Rectal smooth muscle tissue (tissue), 1 donor: ENCODE results near the gene LMTK3.
"Not testable (repeated sequence)": the region's sequence is repeated elsewhere in the genome, so short reads cannot be mapped to it uniquely, and the experiment has no call there.

Experiments used
- H3K27ac ChIP-seq: one replicate; pipeline ENCODE4 v1.7.0; 2013; ENCODE audit warnings: low read depth, low read length, inconsistent platforms
- H3K27me3 ChIP-seq: one replicate; pipeline ENCODE4 v1.7.0; 2013; ENCODE audit warnings: low read length; ENCODE audit not compliant: control insufficient read depth, insufficient read depth
- H3K36me3 ChIP-seq: one replicate; pipeline ENCODE4 v1.7.0; 2013; ENCODE audit warnings: low read length; ENCODE audit not compliant: control insufficient read depth, insufficient read depth
- H3K4me1 ChIP-seq: one replicate; pipeline ENCODE4 v1.7.0; 2013; ENCODE audit warnings: low read length; ENCODE audit not compliant: control insufficient read depth, insufficient read depth
- H3K4me3 ChIP-seq: one replicate; pipeline ENCODE4 v1.7.0; 2013; ENCODE audit warnings: low read length
- H3K9ac ChIP-seq: one replicate; pipeline ENCODE4 v1.7.0; 2013; ENCODE audit warnings: low read length

Gene LMTK3

DNA sequence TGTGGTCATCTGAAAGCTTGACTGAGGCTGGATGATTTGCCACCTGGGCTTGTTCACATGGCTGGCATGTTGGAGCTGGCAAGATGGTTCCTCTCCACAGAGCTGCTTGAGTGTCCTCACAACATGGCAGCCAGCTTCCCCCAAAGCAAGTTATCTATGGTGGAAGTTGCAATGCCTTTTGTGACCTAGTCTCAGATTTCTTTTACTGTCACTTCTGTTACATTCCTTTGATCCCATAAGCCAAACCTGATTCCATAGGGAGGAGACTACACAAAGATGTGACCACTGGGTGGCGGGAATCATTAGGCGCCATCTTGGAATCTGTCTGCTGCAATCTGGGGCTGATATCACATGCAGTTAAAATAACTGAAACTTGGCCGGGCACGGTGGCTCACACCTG, 17.5 kb upstream of the LMTK3 start:
- H3K27me3 ChIP-seq, result no peaks in the 10 kb centered on the region
- no peak overlapping the region for H3K9ac ChIP-seq
- H3K4me3 ChIP-seq, result no peak overlapping the region
- H3K4me1 ChIP-seq, result no peaks in the 10 kb centered on the region
- no peaks in the 10 kb centered on the region for H3K36me3 ChIP-seq
- H3K27ac ChIP-seq, result no peak overlapping the region

DNA sequence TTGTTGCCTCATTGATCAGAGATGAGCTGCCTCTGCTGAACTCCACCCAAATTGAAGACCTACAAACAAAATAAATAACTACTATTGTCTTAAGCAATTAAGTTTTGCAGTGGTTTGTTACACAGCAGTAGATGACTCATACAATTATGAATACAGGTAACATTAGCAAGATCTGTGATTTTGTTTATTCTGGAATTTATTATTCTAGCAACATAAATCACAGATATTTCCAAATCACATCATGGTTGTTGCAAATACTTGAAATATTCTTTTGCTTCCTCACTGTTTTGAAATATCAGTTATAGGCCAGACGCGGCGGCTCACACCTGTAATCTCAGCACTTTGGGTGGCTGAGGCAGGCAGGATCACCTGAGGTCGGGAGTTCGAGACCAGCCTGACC, 13.1 kb upstream of the LMTK3 start:
- H3K27ac ChIP-seq, result no peak overlapping the region
- H3K4me3 ChIP-seq, result no peak overlapping the region
- H3K9ac ChIP-seq, result no peak overlapping the region
- H3K4me1 ChIP-seq, result no peaks in the 10 kb centered on the region
- no peaks in the 10 kb centered on the region for H3K36me3 ChIP-seq
- H3K27me3 ChIP-seq, result no peaks in the 10 kb centered on the region

DNA sequence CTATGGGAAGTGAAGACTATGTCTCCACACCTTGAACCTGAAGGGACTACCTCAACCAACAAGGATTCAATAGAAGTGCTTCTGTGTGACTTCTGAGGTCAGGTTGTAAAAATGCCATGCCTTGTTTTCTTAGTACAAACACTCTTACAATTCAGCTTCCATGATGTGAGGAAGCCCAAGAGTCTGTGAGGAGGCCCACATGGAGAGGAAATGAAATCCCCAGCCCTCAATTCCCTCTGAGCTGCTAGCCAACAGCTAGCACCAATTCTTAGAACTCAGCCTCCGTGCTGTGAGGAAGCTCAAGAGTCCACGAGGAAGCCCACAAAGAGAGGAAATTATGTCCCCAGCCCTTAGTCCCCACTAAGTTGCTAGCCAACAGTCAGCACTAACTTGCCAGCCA, 12.6 kb upstream of the LMTK3 start:
- no peaks in the 10 kb centered on the region for H3K4me1 ChIP-seq
- no peaks in the 10 kb centered on the region for H3K36me3 ChIP-seq
- H3K27ac ChIP-seq, result no peak overlapping the region
- H3K27me3 ChIP-seq, result no peaks in the 10 kb centered on the region
- H3K9ac ChIP-seq, result no peak overlapping the region
- H3K4me3 ChIP-seq, result no peak overlapping the region

DNA sequence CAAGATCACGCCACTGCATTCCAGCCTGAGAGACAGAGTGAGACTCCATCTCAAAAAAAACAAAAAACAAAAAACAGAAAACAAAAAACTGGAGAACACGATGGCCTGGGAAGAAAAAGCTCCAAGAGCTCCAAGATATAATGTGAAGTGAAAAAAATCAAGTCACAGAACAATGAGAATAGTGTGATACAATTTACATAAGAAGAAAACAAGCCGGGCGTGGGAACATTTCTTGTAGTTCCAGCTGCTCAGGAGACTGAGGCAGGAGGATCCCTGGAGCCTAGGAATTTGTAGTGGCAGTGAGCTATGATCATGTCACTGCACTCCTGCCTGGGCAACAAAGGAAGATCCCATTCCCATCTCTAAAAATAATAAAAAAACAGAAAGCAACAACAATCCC, 8.5 kb upstream of the LMTK3 start:
- H3K27me3 ChIP-seq, result no peaks in the 10 kb centered on the region
- H3K27ac ChIP-seq, result no peak overlapping the region
- no peaks in the 10 kb centered on the region for H3K4me1 ChIP-seq
- no peak overlapping the region for H3K9ac ChIP-seq
- no peaks in the 10 kb centered on the region for H3K36me3 ChIP-seq
- no peak overlapping the region for H3K4me3 ChIP-seq

DNA sequence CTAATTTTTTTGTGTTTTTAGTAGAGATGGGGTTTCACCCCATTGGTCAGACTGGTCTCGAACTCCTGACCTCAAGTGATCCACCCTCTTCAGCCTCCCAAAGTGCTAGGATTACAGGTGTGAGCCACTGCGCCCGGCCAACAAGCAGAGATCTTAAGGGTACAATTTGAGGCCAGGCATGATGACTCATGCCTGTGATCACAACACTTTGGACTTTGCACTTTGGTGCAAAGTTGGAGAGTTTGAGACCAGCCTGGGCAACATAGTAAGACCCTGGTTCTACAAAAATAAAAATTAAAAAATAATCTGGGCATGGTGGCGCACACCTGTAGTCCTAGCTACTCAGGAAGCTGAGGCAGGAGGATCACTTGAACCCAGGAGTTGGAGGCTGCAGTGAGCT, 7.8 kb upstream of the LMTK3 start:
- H3K4me1 ChIP-seq, H3K4me3 ChIP-seq, H3K27me3 ChIP-seq, H3K36me3 ChIP-seq, H3K27ac ChIP-seq, H3K9ac ChIP-seq: not testable (repeated sequence)

DNA sequence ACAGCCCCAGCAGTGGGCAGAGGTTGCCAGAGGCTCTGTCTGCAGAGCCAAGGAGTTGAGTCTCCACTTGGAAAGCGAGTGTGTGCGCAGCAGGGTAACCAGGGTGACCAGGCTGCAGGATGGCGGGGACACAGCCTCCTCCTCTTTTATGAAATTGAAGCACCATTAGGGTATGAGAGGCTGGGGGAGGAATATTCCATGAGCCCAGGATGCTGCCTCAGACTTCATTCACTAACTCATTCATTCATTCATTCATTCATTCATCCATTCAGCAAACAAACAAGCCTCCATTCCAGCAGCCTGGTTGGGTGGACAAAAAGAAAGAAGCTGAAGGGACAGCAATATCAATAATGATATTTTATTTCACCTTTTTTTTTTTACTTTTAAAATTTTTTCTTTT, 6.6 kb upstream of the LMTK3 start:
- Histone ChIP-seq H3K4me3 (no peak overlapping the region), H3K9ac (no peak overlapping the region), H3K27me3 (peaks cover 3% of the 10 kb centered on the region)

DNA sequence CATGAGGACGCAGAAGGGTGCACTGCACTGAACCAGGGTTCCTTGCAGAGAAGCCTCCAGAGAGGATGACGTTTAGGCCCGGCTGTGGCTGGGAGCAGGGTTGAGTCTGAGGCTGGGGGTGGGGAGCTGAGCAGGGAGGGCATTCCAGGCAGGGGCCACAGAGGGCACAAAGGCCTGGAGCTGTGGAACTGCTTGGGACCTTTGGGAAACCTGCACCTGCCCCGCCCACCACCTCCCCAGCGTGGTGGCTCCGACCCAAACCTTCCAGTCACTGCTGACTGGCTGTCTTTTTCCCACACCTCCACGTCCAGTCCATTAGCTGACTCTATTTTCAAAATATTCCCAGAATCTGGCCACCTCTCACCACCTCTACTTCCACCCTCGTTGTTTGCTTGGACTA, 4.9 kb upstream of the LMTK3 start:
- Histone ChIP-seq H3K27ac (no peak overlapping the region), H3K9ac (no peak overlapping the region), H3K4me3 (no peak overlapping the region), H3K27me3 (peaks cover 11% of the 10 kb centered on the region), H3K36me3 (no peaks in the 10 kb centered on the region), H3K4me1 (no peaks in the 10 kb centered on the region)

More for the DNA sequence above, 6.6 kb upstream of the LMTK3 start:
- Histone ChIP-seq H3K4me1 (no peaks in the 10 kb centered on the region), H3K27ac (no peak overlapping the region), H3K36me3 (no peaks in the 10 kb centered on the region)

DNA sequence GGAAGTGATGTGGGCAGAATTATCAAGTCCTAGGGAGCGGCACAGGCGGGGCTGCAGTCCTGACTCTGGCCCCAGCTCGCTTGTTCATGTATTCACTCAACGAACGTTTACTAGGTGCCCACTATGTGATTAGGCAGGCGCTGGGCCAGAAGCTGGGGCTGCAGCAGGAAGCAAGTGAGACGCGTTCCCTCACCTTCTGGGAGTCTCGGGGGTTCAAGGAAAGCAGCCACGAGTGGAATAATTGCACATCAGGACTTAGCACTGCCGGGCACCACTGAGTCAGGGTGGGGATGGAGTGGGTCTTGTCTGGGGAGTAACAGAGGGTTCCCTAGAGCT, 2.5 kb upstream of the LMTK3 start:
- Histone ChIP-seq H3K27me3 (peaks cover 11% of the 10 kb centered on the region), H3K9ac (no peak overlapping the region), H3K4me1 (no peaks in the 10 kb centered on the region), H3K4me3 (no peak overlapping the region), H3K27ac (no peak overlapping the region), H3K36me3 (no peaks in the 10 kb centered on the region)

DNA sequence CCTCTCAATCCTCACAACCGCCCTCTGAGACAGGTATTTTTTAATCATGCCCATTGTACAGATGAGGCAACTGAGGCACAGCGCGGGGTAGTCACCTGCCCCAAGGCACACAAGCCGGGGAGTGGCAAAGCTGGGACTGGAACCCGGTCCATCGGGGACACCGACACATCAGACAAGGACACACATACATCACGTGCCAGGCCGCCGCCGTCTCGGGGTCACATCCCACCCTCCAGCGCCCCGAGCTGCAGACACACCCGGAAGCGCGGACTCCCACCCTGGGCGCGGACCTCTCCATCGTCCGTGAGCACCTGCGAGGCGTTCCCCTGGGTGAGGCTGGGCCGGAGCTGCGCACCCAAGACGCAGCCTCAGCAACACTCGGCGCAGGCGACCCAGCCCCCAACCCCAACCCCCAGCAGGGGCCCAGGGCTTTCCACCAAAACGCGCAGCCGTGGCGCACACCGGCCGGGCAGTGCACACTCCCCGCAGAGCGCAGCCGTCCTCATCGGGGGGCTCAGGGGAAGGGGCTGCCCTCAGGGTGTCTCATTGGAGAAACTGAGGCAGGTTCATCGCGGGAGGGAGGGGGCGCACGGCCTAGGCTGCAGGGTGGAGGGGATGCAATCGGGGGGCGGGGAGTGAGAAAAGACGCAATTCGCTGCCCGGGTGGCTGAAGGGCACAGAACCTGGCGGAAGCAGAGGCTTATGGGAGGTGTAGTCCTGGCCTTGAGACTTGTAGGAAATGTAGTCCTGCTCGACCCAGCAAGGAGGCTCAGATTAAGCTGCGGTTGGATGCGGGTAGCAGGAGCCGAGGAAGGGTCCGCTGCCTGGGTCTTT, 1.9 kb upstream of the LMTK3 start:
- Histone ChIP-seq H3K27ac (no peak overlapping the region), H3K4me1 (no peaks in the 10 kb centered on the region), H3K9ac (no peak overlapping the region), H3K36me3 (no peaks in the 10 kb centered on the region), H3K27me3 (peaks cover 11% of the 10 kb centered on the region), H3K4me3 (peak overlapping the region; percentile 79)

DNA sequence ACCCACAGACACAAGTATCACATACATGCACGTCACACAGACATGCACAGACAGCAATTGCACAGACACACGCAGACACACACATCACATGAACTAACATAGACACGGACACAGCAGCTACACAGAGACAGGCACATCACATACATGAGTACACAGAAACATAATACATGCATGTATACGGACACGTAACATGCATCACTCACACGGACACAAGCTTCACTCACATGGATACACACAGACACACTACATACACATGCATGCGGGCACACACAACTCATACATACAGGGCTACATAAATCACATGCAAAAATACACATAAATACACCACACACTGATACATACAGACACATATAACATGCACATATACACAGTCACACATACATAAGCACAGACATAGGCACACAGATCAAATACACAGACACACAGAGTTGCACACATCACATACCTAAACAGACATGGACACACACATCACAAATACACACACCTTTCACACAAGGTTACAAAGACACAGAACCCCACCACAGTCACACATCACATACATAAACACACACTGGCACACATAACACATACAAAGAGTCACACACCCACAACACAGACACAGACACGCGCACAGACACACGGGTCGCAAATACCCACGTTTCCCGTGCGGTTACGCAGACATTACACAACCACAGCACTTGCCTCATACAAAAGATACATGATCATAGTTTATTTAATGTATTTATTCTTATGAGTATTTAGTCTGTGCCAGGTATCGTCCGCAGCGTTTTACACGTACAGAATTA, 1.1 kb upstream of the LMTK3 start:
- Histone ChIP-seq H3K27me3 (peaks cover 11% of the 10 kb centered on the region), H3K4me3 (no peak overlapping the region), H3K36me3 (no peaks in the 10 kb centered on the region), H3K4me1 (no peaks in the 10 kb centered on the region), H3K9ac (no peak overlapping the region), H3K27ac (no peak overlapping the region)

DNA sequence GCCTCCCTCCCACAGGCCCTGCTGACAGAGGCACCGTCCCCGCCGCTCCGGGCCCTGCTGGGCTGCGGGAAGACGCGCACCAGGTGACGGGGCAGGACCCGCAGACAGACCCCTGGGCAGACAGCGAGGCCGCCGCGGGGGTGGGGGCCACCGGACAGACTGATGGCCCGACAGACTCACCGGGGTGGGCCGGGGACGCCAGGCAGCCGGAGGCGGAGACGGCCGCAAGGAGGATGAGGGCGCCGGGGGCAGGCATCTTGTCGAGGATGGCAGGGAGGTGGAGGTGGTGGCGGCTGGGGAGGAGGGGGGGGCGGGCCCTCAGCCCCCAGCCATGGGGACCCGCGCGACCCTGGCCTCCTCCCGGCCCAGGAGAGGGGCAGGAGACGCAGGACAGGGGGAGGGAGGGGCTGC, 309 bp downstream of the LMTK3 start:
- Histone ChIP-seq H3K4me1 (no peaks in the 10 kb centered on the region), H3K36me3 (no peaks in the 10 kb centered on the region), H3K27ac (no peak overlapping the region), H3K9ac (no peak overlapping the region), H3K4me3 (no peak overlapping the region), H3K27me3 (peaks cover 11% of the 10 kb centered on the region)

DNA sequence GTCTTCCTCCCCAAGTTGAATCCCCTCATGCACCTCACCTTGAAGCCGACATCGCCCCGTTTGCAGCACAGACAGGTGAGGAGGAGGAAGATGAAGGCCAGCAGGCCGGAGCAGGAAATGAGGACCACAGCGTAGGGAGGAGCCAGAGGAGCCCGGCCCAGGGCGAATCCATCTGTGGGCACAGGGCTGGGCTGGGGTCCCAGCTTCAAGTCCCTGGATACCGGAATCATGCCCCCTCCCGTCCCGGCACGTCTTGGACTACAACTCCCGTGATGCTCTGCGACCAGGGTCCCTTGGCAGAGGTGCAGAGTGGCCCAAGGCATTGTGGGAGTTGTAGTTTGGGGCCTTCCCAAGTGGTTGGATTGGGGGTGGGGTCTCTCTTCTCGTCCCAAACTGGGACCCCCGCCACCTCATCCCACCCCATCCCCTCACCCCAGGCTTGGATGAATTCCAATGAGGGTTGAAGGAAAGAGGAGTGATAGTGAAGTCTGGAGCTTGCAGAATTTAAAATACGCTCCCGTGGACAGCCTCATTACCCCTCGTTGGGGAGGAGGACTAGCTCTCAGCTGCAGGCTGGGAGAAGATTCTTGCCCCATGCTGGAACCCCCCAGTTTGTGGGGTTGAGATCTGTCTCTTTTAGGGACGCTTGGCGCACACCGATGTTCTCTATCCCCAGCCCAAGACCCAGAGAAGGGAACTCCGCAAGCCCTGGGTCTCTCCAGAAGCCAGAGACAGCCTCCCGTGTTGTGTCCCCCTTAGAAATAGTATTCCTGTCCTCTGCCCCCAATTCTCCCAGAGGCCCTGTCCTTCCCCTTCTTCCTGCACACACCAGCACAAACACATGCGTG, 990 bp downstream of the LMTK3 start:
- Histone ChIP-seq H3K27ac (no peak overlapping the region), H3K4me1 (no peaks in the 10 kb centered on the region), H3K27me3 (peaks cover 11% of the 10 kb centered on the region), H3K4me3 (peak overlapping the region; percentile 18), H3K9ac (peak overlapping the region; percentile 16), H3K36me3 (no peaks in the 10 kb centered on the region)
